Neuronal stem cell (in vitro differentiated cells): ENCODE measurements around the gene CTF1.

Experiments
- DNase-seq: peaks from one replicate; pipeline ENCODE4 v3.0.0-alpha.2; 2013; ENCODE audit warnings: low spot score
- H2AFZ ChIP-seq: one replicate; pipeline ENCODE4 v1.6.1; 2013; ENCODE audit warnings: mild to moderate bottlenecking, low read length, inconsistent platforms
- H2AK5ac ChIP-seq: 2 replicates; pipeline ENCODE4 v1.6.1; 2013; ENCODE audit warnings: low read depth, mild to moderate bottlenecking, inconsistent platforms, low read length, moderate library complexity, mixed read lengths
- H2BK120ac ChIP-seq: 2 replicates; pipeline ENCODE4 v1.6.1; 2013; ENCODE audit warnings: low read depth, mild to moderate bottlenecking, inconsistent platforms, low read length, moderate library complexity, mixed read lengths
- H2BK12ac ChIP-seq: one replicate; pipeline ENCODE4 v1.6.1; 2013; ENCODE audit warnings: low read length, inconsistent platforms
- H2BK15ac ChIP-seq: 2 replicates; pipeline ENCODE4 v1.6.1; 2013; ENCODE audit warnings: mild to moderate bottlenecking, low read length, inconsistent platforms, mixed read lengths
- H2BK5ac ChIP-seq: one replicate; pipeline ENCODE4 v1.6.1; 2013; ENCODE audit warnings: inconsistent platforms, mild to moderate bottlenecking, low read length, moderate library complexity
- H3K14ac ChIP-seq: one replicate; pipeline ENCODE4 v1.6.1; 2013; ENCODE audit warnings: low read length, inconsistent platforms
- H3K18ac ChIP-seq: 2 replicates; pipeline ENCODE4 v1.6.1; 2013; ENCODE audit warnings: low read length, inconsistent platforms
- H3K23ac ChIP-seq: 2 replicates; pipeline ENCODE4 v1.6.1; 2013; ENCODE audit warnings: low read depth, mild to moderate bottlenecking, mixed read lengths, low read length, inconsistent platforms; ENCODE audit not compliant: poor library complexity
- H3K27ac ChIP-seq: replicated peaks from 3 replicates; pipeline ENCODE4 v1.5.1; 2013; ENCODE audit warnings: low read length, inconsistent platforms
- H3K27me3 ChIP-seq, 3 experiments: 2 replicates each; pipeline ENCODE4 v1.6.1; 2013; ENCODE audit warnings: low read length in 3 of 3, mild to moderate bottlenecking in 2 of 3, inconsistent platforms in 1 of 3, low read depth in 1 of 3, mixed read lengths in 1 of 3, moderate library complexity in 1 of 3; ENCODE audit not compliant: control insufficient read depth in 3 of 3, insufficient read depth in 3 of 3
- H3K36me3 ChIP-seq, 2 donors: replicated peaks in 1 of 2; 2 replicates each; pipeline ENCODE4 v1.6.1; 2013; ENCODE audit warnings: low read length in 2 of 2; ENCODE audit not compliant: control insufficient read depth in 2 of 2, insufficient read depth in 2 of 2
- H3K4ac ChIP-seq: 2 replicates; pipeline ENCODE4 v1.6.1; 2013; ENCODE audit warnings: inconsistent platforms, mild to moderate bottlenecking, low read length, moderate library complexity
- H3K4me1 ChIP-seq, 2 donors: 1 replicate in 1 of 2; 2 replicates in 1 of 2; pipeline ENCODE4 v1.6.1; 2013; ENCODE audit warnings: low read length in 2 of 2, low read depth in 1 of 2; ENCODE audit not compliant: control insufficient read depth in 2 of 2, insufficient read depth in 1 of 2
- H3K4me2 ChIP-seq: one replicate; pipeline ENCODE4 v1.6.1; 2013; ENCODE audit warnings: mild to moderate bottlenecking, low read length, inconsistent platforms; ENCODE audit not compliant: insufficient read depth, poor library complexity, severe bottlenecking
- H3K4me3 ChIP-seq, 2 donors: 2 replicates each; pipeline ENCODE4 v1.5.1; 2013; ENCODE audit warnings: low read length in 2 of 2, mild to moderate bottlenecking in 2 of 2, inconsistent platforms in 1 of 2, moderate library complexity in 1 of 2
- H3K79me1 ChIP-seq: one replicate; pipeline ENCODE4 v1.6.1; 2013; ENCODE audit warnings: low read depth, mild to moderate bottlenecking, inconsistent platforms, low read length, moderate library complexity
- H3K9ac ChIP-seq: one replicate; pipeline ENCODE4 v1.6.1; 2013; ENCODE audit warnings: mild to moderate bottlenecking, low read depth, low read length, inconsistent platforms; ENCODE audit not compliant: poor library complexity
- H3K9me3 ChIP-seq, 2 donors: replicated peaks in 1 of 2; 2 replicates each; pipeline versions ENCODE3 to v1.6.1; 2013; ENCODE audit warnings: low read length in 2 of 2, mild to moderate bottlenecking in 2 of 2, inconsistent platforms in 1 of 2, low read depth in 1 of 2, mixed read lengths in 1 of 2, moderate library complexity in 1 of 2; ENCODE audit not compliant: control insufficient read depth in 2 of 2, insufficient read depth in 1 of 2
- H4K8ac ChIP-seq: one replicate; pipeline ENCODE4 v1.6.1; 2013; ENCODE audit warnings: low read depth, mild to moderate bottlenecking, inconsistent platforms, low read length, moderate library complexity
- H4K91ac ChIP-seq: one replicate; pipeline ENCODE4 v1.6.1; 2013; ENCODE audit warnings: low read length, low read depth, mild to moderate bottlenecking, inconsistent platforms; ENCODE audit not compliant: poor library complexity
- WGBS, 2 donors: extraction: QIAGEN DNeasy Blood & Tissue Kit; methylation state at CpG; one replicate each; pipeline ENCODE4 v1.1.7; 2013; ENCODE audit warnings: missing lambda C conversion rate in 2 of 2, mixed read lengths in 1 of 2; ENCODE audit not compliant: insufficient read length in 2 of 2, insufficient replicate concordance in 1 of 2; ENCODE audit errors: extremely low coverage in 2 of 2; 5-methylcytosine and 5-hydroxymethylcytosine counted together

CTF1 gene

DNA sequence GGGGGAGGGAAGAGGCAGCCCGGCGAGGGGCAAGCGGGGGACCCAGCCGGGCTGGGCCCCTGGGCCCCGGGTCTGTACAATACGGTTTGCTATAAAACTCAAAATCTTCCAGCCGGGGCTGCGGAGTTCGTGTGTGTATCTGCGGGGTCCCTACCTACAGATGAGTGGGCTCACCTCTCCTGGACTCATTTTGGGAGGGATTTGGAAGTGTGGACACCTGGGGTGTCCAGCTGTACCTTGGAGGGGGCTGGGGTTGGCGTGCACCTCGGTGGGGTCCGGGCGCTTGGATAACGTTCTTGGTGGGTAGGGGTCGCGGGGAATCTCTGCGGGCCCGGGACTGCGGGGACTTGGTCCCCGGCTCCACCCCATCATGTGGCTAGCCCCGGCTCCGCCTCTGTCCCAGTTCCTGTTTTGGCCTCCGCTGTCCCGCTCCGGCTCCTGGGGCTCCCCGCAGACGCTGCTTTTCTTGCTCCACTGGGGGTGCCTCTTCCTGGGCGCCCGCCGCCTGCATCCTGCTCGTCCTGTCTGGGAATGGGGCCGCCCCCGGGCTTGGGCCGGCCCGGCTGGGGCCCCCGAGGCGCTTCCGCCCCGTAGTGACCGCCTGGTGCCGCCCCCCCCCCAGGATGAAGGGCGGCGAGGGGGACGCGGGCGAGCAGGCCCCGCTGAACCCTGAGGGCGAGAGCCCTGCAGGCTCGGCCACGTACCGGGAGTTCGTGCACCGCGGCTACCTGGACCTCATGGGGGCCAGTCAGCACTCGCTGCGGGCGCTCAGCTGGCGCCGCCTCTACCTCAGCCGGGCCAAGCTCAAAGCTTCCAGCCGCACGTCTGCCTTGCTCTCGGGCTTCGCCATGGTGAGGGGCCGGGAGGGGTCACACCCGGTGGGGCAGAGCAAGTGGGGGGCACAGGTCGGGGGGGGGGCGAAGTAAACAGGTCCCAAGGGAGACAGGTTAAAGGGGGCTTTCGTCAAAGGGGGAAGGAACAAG, 52.5 kb downstream of the CTF1 start, which contains the start of gene ORAI3:
ORAI3 (plus strand) TSS at position 402 of the 983 bp plus-strand sequence; CDS start at position 624, 222 bp downstream.
- Histone ChIP-seq H3K4me3 (peak within 1 kb of the TSS; percentile 80 to 96), H3K4me1 (peaks cover 24% of the 10 kb centered on the region in 2 donors), H3K9me3 (no peaks in the 10 kb centered on the region), H2BK120ac (peak within 1 kb of the TSS; percentile 91), H3K27ac (peak within 1 kb of the TSS; percentile 98), H2BK5ac (peak within 1 kb of the TSS; percentile 99), H2BK15ac (peak within 1 kb of the TSS; percentile 55), H3K4me2 (peak within 1 kb of the TSS; percentile 99), H3K4ac (peak within 1 kb of the TSS; percentile 89), H4K8ac (no peak within 1 kb of the TSS), H3K23ac (peak within 1 kb of the TSS; percentile 92), H2AK5ac (peak within 1 kb of the TSS; percentile 98), H3K18ac (peak within 1 kb of the TSS; percentile 99), H3K79me1 (peaks cover 14% of the 10 kb centered on the region), H2AFZ (peak within 1 kb of the TSS; percentile 90), H2BK12ac (peak within 1 kb of the TSS; percentile 97), H3K14ac (peak within 1 kb of the TSS; percentile 98), H3K9ac (peak within 1 kb of the TSS; percentile 99), H3K27me3 (no peaks in the 10 kb centered on the region), H3K36me3 (peaks cover 17 to 28% of the 10 kb centered on the region in 2 donors), H4K91ac (no peak within 1 kb of the TSS)
- no CpG with 5 or more reads among the region's 70 CpGs for WGBS, 2 donors
- DNase-seq: peak; percentile 54

DNA sequence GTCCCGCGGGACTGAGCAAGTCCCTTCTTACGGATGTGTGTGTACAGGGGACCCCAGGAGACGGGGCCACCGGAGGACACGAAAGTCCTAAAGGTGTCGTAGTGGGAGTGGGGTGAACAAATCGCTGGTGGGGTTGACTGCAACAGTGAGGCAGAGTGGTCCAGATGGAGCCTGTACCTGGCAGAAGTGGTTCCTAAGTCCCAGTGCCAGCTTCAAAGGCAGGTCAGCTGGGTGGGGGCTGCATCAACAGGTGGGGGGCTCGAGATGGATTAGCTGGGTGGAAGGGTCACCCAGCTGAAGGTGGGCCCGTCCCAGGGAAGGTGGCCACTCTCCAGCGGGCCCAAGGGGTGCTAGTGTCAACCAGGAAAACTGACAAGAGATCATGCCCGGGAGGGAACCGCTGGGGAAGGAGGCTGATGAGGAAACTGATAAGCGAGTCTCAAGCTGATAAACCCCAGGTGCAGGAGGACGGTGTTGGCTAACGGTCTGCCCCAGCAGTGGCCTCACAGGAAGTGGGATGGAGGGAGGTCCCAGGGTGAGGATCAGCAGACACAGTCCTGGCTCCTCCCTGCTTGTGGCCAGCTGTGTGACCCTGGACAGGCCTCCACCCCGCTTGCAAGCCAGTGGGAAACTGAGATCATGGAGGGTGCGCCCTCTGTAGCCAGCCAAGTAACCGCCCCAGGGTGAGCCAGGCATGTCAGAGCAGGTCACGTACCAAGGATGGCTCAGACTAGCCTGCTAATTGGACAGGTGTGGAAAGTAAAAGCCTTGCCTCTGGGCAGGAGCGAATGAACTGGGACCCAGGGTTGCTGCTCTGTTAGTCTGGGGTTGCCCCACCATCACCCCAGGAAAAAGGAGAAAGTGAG, 53.5 kb downstream of the CTF1 start:
- H2BK15ac ChIP-seq: peak overlapping the region; percentile 55
- H3K36me3 ChIP-seq: peaks cover 11 to 19% of the 10 kb centered on the region in 2 donors
- H3K23ac ChIP-seq: peak overlapping the region; percentile 92
- H4K8ac ChIP-seq: no peak overlapping the region
- H3K27ac ChIP-seq: peak overlapping the region; percentile 52
- no peak overlapping the region for H4K91ac ChIP-seq
- no CpG with 5 or more reads among the region's 21 CpGs for WGBS, 2 donors
- peak overlapping the region; percentile 99 for H2BK5ac ChIP-seq
- H2BK120ac ChIP-seq: no peak overlapping the region
- H2AK5ac ChIP-seq: peak overlapping the region; percentile 97
- peaks cover 14% of the 10 kb centered on the region for H3K79me1 ChIP-seq
- H3K9me3 ChIP-seq: no peaks in the 10 kb centered on the region
- H3K4me1 ChIP-seq: peaks cover 24 to 26% of the 10 kb centered on the region in 2 donors
- peak overlapping the region; percentile 58 for H3K4ac ChIP-seq
- H2BK12ac ChIP-seq: peak overlapping the region; percentile 69
- peak overlapping the region; percentile 90 for H3K14ac ChIP-seq
- peak overlapping the region; percentile 80 to 96 for H3K4me3 ChIP-seq
- H3K4me2 ChIP-seq: peak overlapping the region; percentile 99
- peak overlapping the region; percentile 99 for H3K18ac ChIP-seq
- H2AFZ ChIP-seq: no peak overlapping the region
- H3K9ac ChIP-seq: peak overlapping the region; percentile 99
- DNase-seq: no peak
- no peaks in the 10 kb centered on the region for H3K27me3 ChIP-seq

DNA sequence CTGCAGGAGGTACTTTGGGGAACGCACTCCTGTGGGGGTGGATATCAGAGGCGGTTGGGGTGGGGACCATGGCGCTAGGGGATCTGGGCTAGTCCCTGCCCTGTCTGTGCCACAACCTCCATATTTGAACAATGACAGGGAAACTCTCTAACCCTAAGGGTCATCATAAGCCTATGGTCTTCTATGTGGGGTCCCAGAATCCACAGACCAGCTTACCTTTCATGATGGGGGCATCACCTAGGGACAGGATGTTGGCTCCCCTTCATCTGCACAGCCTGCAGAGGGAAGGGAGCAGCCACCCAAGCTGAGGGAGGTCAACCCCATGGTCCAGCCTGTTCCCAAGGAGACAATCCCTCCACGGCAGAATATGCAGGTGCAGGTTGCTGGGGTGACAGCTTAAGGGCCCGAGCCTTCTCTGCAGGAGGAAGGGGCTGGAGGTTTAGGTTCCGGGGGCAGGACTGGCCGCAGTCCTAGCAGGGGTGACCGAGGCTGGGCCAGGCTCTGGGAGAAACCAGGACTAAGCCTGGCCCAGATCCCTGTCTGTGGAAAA, 54.2 kb downstream of the CTF1 start:
- WGBS, 2 donors: no CpG with 5 or more reads among the region's 8 CpGs
- Histone ChIP-seq H4K91ac (no peak overlapping the region), H3K14ac (no peak overlapping the region), H2BK15ac (no peak overlapping the region), H2BK5ac (no peak overlapping the region), H3K9ac (peak overlapping the region; percentile 68), H3K23ac (peak overlapping the region; percentile 22), H2AFZ (no peak overlapping the region), H3K4me1 (peaks cover 24 to 26% of the 10 kb centered on the region in 2 donors), H3K4me2 (no peak overlapping the region), H3K4ac (no peak overlapping the region), H2BK120ac (peak overlapping the region; percentile 29), H3K36me3 (peaks cover 9 to 15% of the 10 kb centered on the region in 2 donors), H3K27ac (peak overlapping the region; percentile 52), H3K4me3 (peak overlapping the region in 1 of 2 donors; percentile 80), H3K9me3 (no peaks in the 10 kb centered on the region), H3K79me1 (peaks cover 14% of the 10 kb centered on the region), H2AK5ac (peak overlapping the region; percentile 48), H2BK12ac (no peak overlapping the region), H4K8ac (no peak overlapping the region), H3K27me3 (no peaks in the 10 kb centered on the region), H3K18ac (peak overlapping the region; percentile 22)
- DNase-seq: no peak
